Liver (tissue), 9 donors: ENCODE measurements around the gene UNKL. TPM values are rescaled to one million over a fixed set of nuclear protein-coding genes. Genes with fewer than 3 reads are reported as not detected.

Source experiments
- DNase-seq: peaks from one replicate; pipeline ENCODE4 v3.0.0-alpha.2; 2017; ENCODE audit warnings: low spot score
- H3K27ac ChIP-seq, 2 donors: one replicate each; pipeline ENCODE4 v1.7.0; 2013; ENCODE audit warnings: inconsistent platforms in 2 of 2, low read length in 2 of 2, control low read depth in 1 of 2, low read depth in 1 of 2, mild to moderate bottlenecking in 1 of 2
- H3K27me3 ChIP-seq, 4 donors: one replicate each; pipeline versions ENCODE4 v1.6.1 to v1.7.0; 2013; ENCODE audit warnings: low read length in 3 of 4, inconsistent platforms in 1 of 4, mild to moderate bottlenecking in 1 of 4, moderate library complexity in 1 of 4; ENCODE audit not compliant: control insufficient read depth in 4 of 4, insufficient read depth in 4 of 4
- H3K36me3 ChIP-seq, 4 donors: one replicate each; pipeline versions ENCODE4 v1.6.1 to v1.7.0; 2013; ENCODE audit warnings: low read length in 3 of 4, mild to moderate bottlenecking in 3 of 4, low read depth in 1 of 4, moderate library complexity in 1 of 4; ENCODE audit not compliant: control insufficient read depth in 4 of 4, insufficient read depth in 3 of 4
- H3K4me1 ChIP-seq, 4 donors: one replicate each; pipeline versions ENCODE4 v1.6.1 to v1.7.0; 2013; ENCODE audit warnings: low read length in 3 of 4, mild to moderate bottlenecking in 3 of 4, moderate library complexity in 1 of 4; ENCODE audit not compliant: control insufficient read depth in 4 of 4, insufficient read depth in 4 of 4
- H3K4me3 ChIP-seq, 3 donors: one replicate each; pipeline versions ENCODE4 v1.6.1 to v1.7.0; 2013; ENCODE audit warnings: low read length in 3 of 3, control low read depth in 1 of 3, low read depth in 1 of 3, mild to moderate bottlenecking in 1 of 3
- H3K9ac ChIP-seq, 2 donors: one replicate each; pipeline ENCODE4 v1.7.0; 2013; ENCODE audit warnings: low read length in 2 of 2, mild to moderate bottlenecking in 2 of 2, moderate library complexity in 2 of 2, control low read depth in 1 of 2, low read depth in 1 of 2
- H3K9me3 ChIP-seq, 4 donors: one replicate each; pipeline versions ENCODE4 v1.6.1 to v1.7.0; 2013; ENCODE audit warnings: low read length in 3 of 4; ENCODE audit not compliant: control insufficient read depth in 4 of 4
- ATF3 ChIP-seq: IDR thresholded peaks from 2 replicates; pipeline ENCODE4 v1.6.1; 2016; ENCODE audit warnings: antibody characterized with exemption
- CTCF ChIP-seq: fragments of 150-350 bp; IDR thresholded peaks from 2 replicates; pipeline ENCODE4 v1.5.1; 2017; ENCODE audit warnings: improper control_type of control experiment, low read depth, low read length; ENCODE audit not compliant: missing input control
- EGR1 ChIP-seq, 2 donors: IDR thresholded peaks; 2 replicates each; pipeline ENCODE4 v1.6.1; 2016 to 2018; ENCODE audit warnings: antibody characterized with exemption in 2 of 2, low read depth in 2 of 2
- FOXA1 ChIP-seq: IDR thresholded peaks from 2 replicates; pipeline ENCODE4 v1.6.1; 2016; ENCODE audit warnings: antibody characterized with exemption
- FOXA2 ChIP-seq: IDR thresholded peaks from 2 replicates; pipeline ENCODE4 v1.6.1; 2016; ENCODE audit warnings: antibody characterized with exemption
- GABPA ChIP-seq, 2 donors: IDR thresholded peaks in 1 of 2; conservative IDR thresholded peaks in 1 of 2; 2 replicates each; pipeline ENCODE4 v1.6.1; 2016; ENCODE audit warnings: antibody characterized with exemption in 2 of 2, mild to moderate bottlenecking in 1 of 2, moderate library complexity in 1 of 2
- HNF4A ChIP-seq, 2 donors: conservative IDR thresholded peaks; 2 replicates each; pipeline ENCODE4 v1.6.1; 2016; ENCODE audit warnings: antibody characterized with exemption in 2 of 2, mild to moderate bottlenecking in 2 of 2
- JUND ChIP-seq, 2 donors: IDR thresholded peaks; 2 replicates each; pipeline ENCODE4 v1.6.1; 2016; ENCODE audit warnings: antibody characterized with exemption in 2 of 2
- NR2F2 ChIP-seq: IDR thresholded peaks from 2 replicates; pipeline ENCODE4 v1.6.1; 2016; ENCODE audit warnings: antibody characterized with exemption
- RAD21 ChIP-seq, 2 donors: IDR thresholded peaks; 2 replicates each; pipeline ENCODE4 v1.6.1; 2016; ENCODE audit warnings: antibody characterized with exemption in 2 of 2, mild to moderate bottlenecking in 2 of 2
- RXRA ChIP-seq, 2 donors: IDR thresholded peaks; 2 replicates each; pipeline ENCODE4 v1.6.1; 2017 to 2018; ENCODE audit warnings: antibody characterized with exemption in 2 of 2, mild to moderate bottlenecking in 1 of 2
- SP1 ChIP-seq: IDR thresholded peaks from 2 replicates; pipeline ENCODE4 v1.6.1; 2018; ENCODE audit warnings: antibody characterized with exemption, mild to moderate bottlenecking
- TAF1 ChIP-seq: conservative IDR thresholded peaks from 2 replicates; pipeline ENCODE4 v1.6.1; 2016; ENCODE audit warnings: antibody characterized with exemption, mild to moderate bottlenecking
- ZBTB33 ChIP-seq: IDR thresholded peaks from 2 replicates; pipeline ENCODE4 v1.6.1; 2016; ENCODE audit warnings: antibody characterized with exemption
- WGBS: extraction: QIAGEN DNeasy Blood & Tissue Kit; methylation state at CpG from one replicate; pipeline ENCODE4 v1.1.7; 2013; 5-methylcytosine and 5-hydroxymethylcytosine counted together
- polyA plus RNA-seq, 2 donors: library from polyadenylated mRNA; stranded (reverse) in 1 of 2; unstranded in 1 of 2; fragments of 200-250 nt in 1 of 2; fragments of >200 nt in 1 of 2; fragmentation: Nextera tagmentation in 1 of 2; extraction: Ambion mirVana in 1 of 2; gene quantifications; one replicate each; pipeline versions ENCODE4 v1.2.1 to v1.2.3, GENCODE V29; 2013 to 2015
- total RNA-seq, 2 donors: library from RNA; depleted of rRNA; stranded (reverse); fragments of >200 nt; gene quantifications; one replicate each; pipeline ENCODE4 v1.2.3, GENCODE V29; 2014
- donor health status: healthy.
- donor health status: healthy.
- donor health status: healthy.
- donor health status: healthy.
- donor health status: healthy.

UNKL gene
- total and polyA plus RNA-seq, 4 donors: 3.5 to 14.7 (median 6.6) TPM

GRCh38 chr16:1446296-1447080, 32.0 kb upstream of the UNKL start:
- no peak overlapping the region for H3K9ac ChIP-seq

GRCh38 chr16:1445518-1446203, 31.2 kb upstream of the UNKL start:
- Histone ChIP-seq H3K36me3 (peaks cover 0 to 19% (median 6%) of the 10 kb centered on the region in 4 donors), H3K4me3 (no peak overlapping the region), H3K27ac (no peak overlapping the region), H3K4me1 (no peaks in the 10 kb centered on the region), H3K27me3 (no peaks in the 10 kb centered on the region), H3K9ac (no peak overlapping the region), H3K9me3 (no peaks in the 10 kb centered on the region)
- DNase-seq: no peak
- TF ChIP-seq JUND (IDR thresholded peaks at IDR 0.05): no peak
- WGBS: 89% methylated on average over 25 of the region's 25 CpGs

More at GRCh38 chr16:1446296-1447080, 32.0 kb upstream of the UNKL start:
- no peak for DNase-seq
- TF ChIP-seq GABPA (IDR thresholded peaks at IDR 0.05 in 1 of 2, conservative IDR thresholded peaks at IDR 0.05 in 1 of 2): no peak
- no peak for TF ChIP-seq RAD21 (IDR thresholded peaks at IDR 0.05)
- no peak for TF ChIP-seq ZBTB33
- no peak for TF ChIP-seq SP1
- TF ChIP-seq JUND (IDR thresholded peaks at IDR 0.05): no peak
- no peak for TF ChIP-seq RXRA (IDR thresholded peaks at IDR 0.05)
- TF ChIP-seq NR2F2: no peak
- TF ChIP-seq ATF3: no peak
- TF ChIP-seq HNF4A (conservative IDR thresholded peaks at IDR 0.05): no peak
- no peak for TF ChIP-seq TAF1
- no peak for TF ChIP-seq CTCF
- no peak for TF ChIP-seq FOXA2
- TF ChIP-seq EGR1 (IDR thresholded peaks at IDR 0.05; ENCODE audit: low read depth in 2 of 2): no peak
- no peak for TF ChIP-seq FOXA1
- WGBS: 95% methylated on average over 41 of the region's 41 CpGs
- Histone ChIP-seq H3K4me1 (no peaks in the 10 kb centered on the region), H3K9me3 (no peaks in the 10 kb centered on the region), H3K36me3 (peaks cover 0 to 26% (median 6%) of the 10 kb centered on the region in 4 donors), H3K27me3 (no peaks in the 10 kb centered on the region), H3K27ac (no peak overlapping the region), H3K4me3 (no peak overlapping the region)
